GM19324 (cell line): ENCODE data around the gene PRKAA1.

Source experiments
- ATAC-seq: cut with Tn5 transposase; IDR thresholded peaks from one replicate; pipeline ENCODE4 v1.9.1; 2021; ENCODE audit warnings: mild to moderate bottlenecking, moderate library complexity; ENCODE audit not compliant: unreplicated experiment, low FRiP score

Gene PRKAA1

GRCh38 chr5:40798012-40798800 is at the start of gene PRKAA1:
Gene PRKAA1 (minus strand): TSS chr5:40798374. CDS start chr5:40798189, 185 bp downstream.
- ATAC-seq: peak; percentile 99

GRCh38 chr5:40847525-40847924 is 49.4 kb upstream of the PRKAA1 start:
- no peak for ATAC-seq

GRCh38 chr5:40846371-40846770 is 48.2 kb upstream of the PRKAA1 start:
- ATAC-seq: no peak

GRCh38 chr5:40844565-40844964 is 46.4 kb upstream of the PRKAA1 start:
- ATAC-seq: no peak

- no peak for ATAC-seq
Observed at GRCh38 chr5:40842351-40842750, 44.2 kb upstream of the PRKAA1 start.

- ATAC-seq: peak; percentile 46
Observed at GRCh38 chr5:40841068-40841805, 43.1 kb upstream of the PRKAA1 start, which contains the start of gene CARD6. Gene CARD6 (plus strand): TSS chr5:40841367. CDS start chr5:40841383, 16 bp downstream.

GRCh38 chr5:40838086-40838485 is 39.9 kb upstream of the PRKAA1 start:
- no peak for ATAC-seq

GRCh38 chr5:40834849-40835787 is 36.9 kb upstream of the PRKAA1 start, which contains the start of gene RPL37:
Gene RPL37 (minus strand): TSS chr5:40835222. CDS start chr5:40835185, 37 bp downstream.
- peak; percentile 99 for ATAC-seq

- ATAC-seq: peak; percentile 0
Observed at GRCh38 chr5:40834391-40834848, 36.2 kb upstream of the PRKAA1 start.

GRCh38 chr5:40833712-40834229 is 35.6 kb upstream of the PRKAA1 start:
- no peak for ATAC-seq

- no peak for ATAC-seq
Observed at GRCh38 chr5:40832345-40832744, 34.2 kb upstream of the PRKAA1 start.

GRCh38 chr5:40831346-40832210 is 33.4 kb upstream of the PRKAA1 start:
- ATAC-seq: no peak

- no peak for ATAC-seq
Observed at GRCh38 chr5:40829748-40830533, 31.8 kb upstream of the PRKAA1 start.

GRCh38 chr5:40828690-40829661 is 30.8 kb upstream of the PRKAA1 start:
- ATAC-seq: no peak

- no peak for ATAC-seq
Observed at GRCh38 chr5:40828021-40828631, 30.0 kb upstream of the PRKAA1 start.

- no peak for ATAC-seq
Observed at GRCh38 chr5:40827188-40827977, 29.2 kb upstream of the PRKAA1 start.
